Parathyroid adenoma (tissue), 2 donors: ENCODE results near the gene CORO6.

ENCODE experiments used
- H2AFZ ChIP-seq: fragments of 300-600 bp; sonication (generic); one replicate; pipeline ENCODE4 v1.7.0; 2017; ENCODE audit warnings: antibody characterized with exemption, mild to moderate bottlenecking
- H3K27ac ChIP-seq: fragments of 300-600 bp; sonication (generic); one replicate; pipeline ENCODE4 v1.7.0; 2017
- H3K27me3 ChIP-seq: fragments of 300-600 bp; sonication (generic); one replicate; pipeline ENCODE4 v1.7.0; 2017; ENCODE audit warnings: low read length; ENCODE audit not compliant: control insufficient read depth, insufficient read depth
- H3K36me3 ChIP-seq: fragments of 300-600 bp; sonication (generic); one replicate; pipeline ENCODE4 v1.7.0; 2017; ENCODE audit warnings: low read length; ENCODE audit not compliant: control insufficient read depth, insufficient read depth
- H3K4me1 ChIP-seq: fragments of 300-600 bp; sonication (generic); one replicate; pipeline ENCODE4 v1.7.0; 2017; ENCODE audit warnings: control low read depth
- H3K4me2 ChIP-seq: fragments of 300-600 bp; sonication (generic); one replicate; pipeline ENCODE4 v1.7.0; 2017; ENCODE audit warnings: low read length
- H3K4me3 ChIP-seq: fragments of 300-600 bp; sonication (generic); one replicate; pipeline ENCODE4 v1.7.0; 2017; ENCODE audit warnings: low read depth, low read length
- H3K79me2 ChIP-seq: fragments of 300-600 bp; sonication (generic); one replicate; pipeline ENCODE4 v1.7.0; 2017; ENCODE audit warnings: control low read depth
- H3K9ac ChIP-seq: fragments of 300-600 bp; sonication (generic); one replicate; pipeline ENCODE4 v1.7.0; 2017; ENCODE audit warnings: mild to moderate bottlenecking
- H3K9me3 ChIP-seq: fragments of 300-600 bp; sonication (generic); one replicate; pipeline ENCODE4 v1.7.0; 2017; ENCODE audit warnings: low read length; ENCODE audit not compliant: control insufficient read depth
- CTCF ChIP-seq: fragments of 300-600 bp; sonication (generic); IDR thresholded peaks from one replicate; pipeline ENCODE4 v1.7.0; 2017; ENCODE audit warnings: antibody characterized with exemption, mild to moderate bottlenecking
- donor health status: primary hyperparathyroidism.

Gene CORO6

GRCh38 chr17:29640981-29641642 lies 18.4 kb upstream of the CORO6 start:
- no peaks in the 10 kb centered on the region for H3K9me3 ChIP-seq
- no peaks in the 10 kb centered on the region for H3K27me3 ChIP-seq
- peaks cover 26% of the 10 kb centered on the region for H3K4me1 ChIP-seq
- no peak overlapping the region for H3K9ac ChIP-seq
- H3K27ac ChIP-seq: no peak overlapping the region
- no peaks in the 10 kb centered on the region for H3K36me3 ChIP-seq
- no peak overlapping the region for H3K4me2 ChIP-seq
- no peak for TF ChIP-seq CTCF
- H2AFZ ChIP-seq: no peak overlapping the region
- no peaks in the 10 kb centered on the region for H3K79me2 ChIP-seq
- no peak overlapping the region for H3K4me3 ChIP-seq

- H3K27me3 ChIP-seq: no peaks in the 10 kb centered on the region
- H3K27ac ChIP-seq: no peak overlapping the region
- H2AFZ ChIP-seq: no peak overlapping the region
- no peaks in the 10 kb centered on the region for H3K79me2 ChIP-seq
- H3K36me3 ChIP-seq: no peaks in the 10 kb centered on the region
- H3K4me2 ChIP-seq: no peak overlapping the region
- H3K4me3 ChIP-seq: no peak overlapping the region
- H3K4me1 ChIP-seq: peaks cover 19% of the 10 kb centered on the region
- no peaks in the 10 kb centered on the region for H3K9me3 ChIP-seq
- no peak overlapping the region for H3K9ac ChIP-seq
- TF ChIP-seq CTCF: no peak
These were observed 17.7 kb upstream of the CORO6 start for GRCh38 chr17:29640413-29640812.

- no peaks in the 10 kb centered on the region for H3K36me3 ChIP-seq
- H3K4me1 ChIP-seq: peaks cover 5% of the 10 kb centered on the region
- H3K9me3 ChIP-seq: no peaks in the 10 kb centered on the region
- H3K27me3 ChIP-seq: no peaks in the 10 kb centered on the region
- H3K4me2 ChIP-seq: no peak overlapping the region
- H3K4me3 ChIP-seq: no peak overlapping the region
- no peaks in the 10 kb centered on the region for H3K79me2 ChIP-seq
- no peak for TF ChIP-seq CTCF
- H2AFZ ChIP-seq: no peak overlapping the region
- H3K9ac ChIP-seq: no peak overlapping the region
- H3K27ac ChIP-seq: no peak overlapping the region
These were observed 11.2 kb upstream of the CORO6 start for GRCh38 chr17:29633886-29634285.

- Histone ChIP-seq H3K4me1 (peaks cover 24% of the 10 kb centered on the region), H3K9ac (no peak overlapping the region), H3K9me3 (no peaks in the 10 kb centered on the region), H3K4me3 (no peak overlapping the region), H3K27ac (no peak overlapping the region), H2AFZ (no peak overlapping the region), H3K27me3 (no peaks in the 10 kb centered on the region), H3K4me2 (no peak overlapping the region), H3K79me2 (no peaks in the 10 kb centered on the region), H3K36me3 (no peaks in the 10 kb centered on the region)
- TF ChIP-seq CTCF: no peak
These were observed 8.0 kb upstream of the CORO6 start for GRCh38 chr17:29630630-29631193.

- Histone ChIP-seq H3K4me2 (no peak overlapping the region), H3K4me1 (peaks cover 26% of the 10 kb centered on the region), H3K4me3 (no peak overlapping the region), H3K79me2 (no peaks in the 10 kb centered on the region), H3K27me3 (no peaks in the 10 kb centered on the region), H3K27ac (no peak overlapping the region), H3K9ac (no peak overlapping the region), H3K9me3 (no peaks in the 10 kb centered on the region), H3K36me3 (no peaks in the 10 kb centered on the region), H2AFZ (no peak overlapping the region)
- no peak for TF ChIP-seq CTCF
These were observed 7.1 kb upstream of the CORO6 start for GRCh38 chr17:29629839-29630238.
